TTC549 (cell line): ENCODE data around the gene NTN1.
"Not testable (repeated sequence)": the region's sequence is repeated elsewhere in the genome, so short reads cannot be mapped to it uniquely, and the experiment has no call there.

Experiments
- FAIRE-seq: peaks from 2 replicates; lab custom pipeline; 2012; peaks lifted over from hg19 to GRCh38; lab: Jason Lieb, UNC

Gene NTN1

DNA sequence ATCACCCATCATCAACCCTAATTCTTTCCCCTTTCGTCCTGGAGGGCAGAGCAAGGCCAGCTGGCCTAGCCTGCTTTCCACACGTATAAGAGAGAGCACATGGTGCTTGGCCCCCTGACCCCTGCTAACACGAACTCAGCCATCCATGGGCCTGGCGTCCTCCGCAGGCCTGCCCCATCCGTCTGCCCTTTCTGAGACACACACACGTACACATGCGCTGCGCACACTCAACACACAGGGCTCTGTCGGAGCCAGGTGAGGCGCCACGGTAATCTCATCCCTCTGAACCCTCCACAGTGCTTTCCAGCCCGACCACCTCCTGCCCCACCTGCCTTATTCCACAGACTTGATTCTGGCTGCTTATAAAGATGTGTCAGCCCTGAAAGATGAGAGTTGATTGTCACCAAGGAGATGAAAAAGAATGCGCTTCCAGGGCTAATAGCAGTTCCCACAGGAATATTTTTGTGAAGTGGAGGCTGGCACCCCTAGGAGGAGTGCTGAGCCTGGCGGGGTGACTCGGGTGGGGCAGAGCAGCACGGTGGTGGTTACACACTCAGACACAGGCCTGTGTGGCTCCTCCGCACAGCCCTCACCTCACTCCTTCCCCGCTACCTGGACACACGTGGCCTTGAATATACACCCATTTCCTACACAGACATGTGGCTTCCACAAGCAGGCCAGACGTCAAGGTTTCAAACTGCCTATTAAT lies 228.1 kb downstream of the NTN1 start:
- no peak for FAIRE-seq

DNA sequence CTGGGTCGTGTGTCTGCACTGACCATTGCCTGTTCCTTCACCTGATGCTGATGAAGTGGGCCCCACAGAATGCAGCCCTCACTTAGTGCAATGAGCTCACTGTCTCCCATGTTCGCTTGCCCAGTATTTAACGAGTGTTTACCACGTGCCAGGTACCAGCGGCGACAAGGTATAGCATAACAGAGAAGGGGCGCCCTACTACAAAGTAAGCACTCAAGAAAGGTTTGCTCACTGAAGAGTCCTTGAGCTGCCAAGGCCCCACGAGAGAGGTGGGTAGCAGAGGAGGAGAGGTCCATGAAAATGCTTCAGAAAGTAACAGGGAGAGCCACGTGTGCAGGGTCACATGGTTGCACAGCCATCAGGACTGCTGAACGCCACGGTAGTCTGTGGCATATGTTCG lies 230.0 kb downstream of the NTN1 start:
- FAIRE-seq, result no peak

DNA sequence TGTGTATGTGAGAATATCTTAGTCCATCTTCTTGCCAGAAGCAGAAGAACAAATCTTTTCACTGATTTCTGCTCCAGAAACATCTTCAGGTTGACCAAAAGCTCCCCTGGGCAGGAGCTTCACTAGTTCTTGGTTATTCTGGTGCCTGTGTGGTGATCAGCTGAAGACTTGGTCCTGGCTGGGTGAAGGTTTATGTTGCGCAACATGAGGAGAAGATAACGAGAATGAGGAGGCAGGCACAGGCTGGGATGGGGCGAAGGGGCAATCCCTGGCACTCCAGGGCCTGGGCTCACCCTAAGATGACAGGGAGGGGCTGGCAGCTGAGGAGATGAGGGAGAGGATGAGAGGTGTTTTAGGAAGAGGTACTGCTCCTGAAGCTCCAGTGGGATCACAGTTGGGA lies 232.0 kb downstream of the NTN1 start:
- FAIRE-seq, result no peak

DNA sequence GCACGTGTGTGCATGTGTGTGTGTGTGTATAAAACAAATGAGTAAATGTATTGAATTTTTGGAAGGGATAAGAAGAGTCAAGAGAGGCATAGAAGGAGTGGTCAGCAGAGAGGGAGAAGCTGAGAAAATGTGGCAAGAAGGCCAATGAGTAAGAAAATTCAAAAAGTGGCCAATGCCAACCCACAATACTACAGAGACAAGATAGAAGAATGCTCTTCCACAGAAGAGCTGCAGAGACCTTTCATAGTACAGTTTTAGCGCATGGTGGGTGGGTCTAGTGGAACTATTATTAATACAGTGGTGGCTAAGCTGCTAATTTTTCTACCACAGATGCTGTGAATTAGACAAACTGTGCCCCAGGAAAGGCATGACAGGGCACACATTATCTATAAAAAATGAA lies 233.5 kb downstream of the NTN1 start:
- no peak for FAIRE-seq

DNA sequence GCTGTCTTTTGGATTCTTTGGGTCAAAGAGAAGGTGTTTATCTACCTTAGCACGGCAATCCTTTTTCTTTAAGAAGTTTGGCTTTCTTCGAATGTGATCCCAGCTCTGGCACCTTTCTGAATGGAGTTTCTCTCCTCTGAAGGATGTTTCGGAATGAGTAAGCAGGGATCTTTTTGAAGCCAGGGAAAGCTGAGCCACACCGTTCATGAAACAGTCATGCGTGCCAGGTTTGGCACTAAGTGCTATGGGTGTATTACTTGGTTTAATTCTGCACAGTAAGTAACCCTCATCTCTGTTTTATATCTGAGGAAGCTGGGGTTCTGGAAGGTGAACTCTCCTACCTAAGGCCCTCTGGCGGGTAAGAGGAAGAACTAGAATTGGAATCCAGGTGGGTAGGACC lies 234.5 kb downstream of the NTN1 start:
- FAIRE-seq, result no peak

DNA sequence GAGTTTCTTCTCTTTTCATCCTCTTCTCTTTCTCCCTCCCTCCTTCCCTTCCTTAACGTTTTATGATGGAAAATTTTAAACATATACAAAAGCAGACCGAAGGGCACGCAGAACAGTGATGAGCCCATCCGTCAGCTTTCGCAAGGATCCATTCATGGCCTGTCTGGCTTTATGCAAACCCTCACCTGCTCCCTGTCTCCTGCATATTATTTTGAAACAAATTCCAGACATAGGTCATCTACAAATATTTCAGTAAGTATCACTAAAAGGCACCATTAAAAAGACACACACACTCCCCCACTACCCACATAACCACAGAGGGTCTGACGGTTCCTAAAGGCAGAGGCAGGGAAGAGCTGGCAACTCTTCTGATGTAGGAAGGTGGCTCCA lies 235.0 kb downstream of the NTN1 start:
- FAIRE-seq, result no peak

DNA sequence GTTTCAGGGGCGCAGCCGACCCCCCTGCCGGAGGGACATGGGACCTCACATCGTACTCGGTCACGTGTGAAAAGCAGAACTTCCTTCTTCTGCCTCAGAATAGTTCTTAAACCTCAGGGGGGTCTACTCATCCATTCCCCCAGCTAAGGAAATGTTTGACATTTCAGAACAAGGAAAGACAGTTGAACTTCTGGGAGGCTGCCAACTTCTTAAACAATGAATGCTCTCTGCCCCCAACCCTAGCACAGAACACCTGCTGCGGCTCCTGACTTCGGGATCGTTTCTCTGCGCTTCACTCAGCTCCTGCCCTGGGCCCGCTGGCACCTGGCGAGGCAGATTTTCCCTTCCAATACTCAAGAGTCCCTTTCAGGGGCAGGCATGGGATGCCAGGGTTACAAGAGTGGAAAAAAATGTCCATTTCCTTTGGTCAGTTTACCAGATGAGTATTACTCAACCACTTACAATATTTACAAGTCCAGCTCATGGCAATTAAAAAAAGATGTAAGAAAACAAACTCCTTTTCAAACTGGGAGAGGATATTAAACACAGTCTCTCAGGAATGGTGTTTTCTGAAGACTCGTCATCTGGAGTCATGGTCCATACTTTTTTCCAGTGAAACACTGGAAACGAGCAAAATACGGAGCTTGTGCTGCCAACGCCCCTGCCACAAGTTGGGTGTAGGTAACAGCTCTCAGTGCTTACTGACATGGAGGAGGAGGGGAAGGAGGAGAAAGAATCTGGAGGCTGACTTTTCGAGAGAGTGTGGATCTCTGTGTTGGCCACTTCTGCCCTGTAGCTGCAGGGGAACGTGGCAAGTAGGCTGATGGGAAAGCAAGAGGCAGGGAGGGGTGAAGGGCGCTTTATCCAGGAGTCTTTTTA lies 235.7 kb downstream of the NTN1 start:
- no peak for FAIRE-seq

DNA sequence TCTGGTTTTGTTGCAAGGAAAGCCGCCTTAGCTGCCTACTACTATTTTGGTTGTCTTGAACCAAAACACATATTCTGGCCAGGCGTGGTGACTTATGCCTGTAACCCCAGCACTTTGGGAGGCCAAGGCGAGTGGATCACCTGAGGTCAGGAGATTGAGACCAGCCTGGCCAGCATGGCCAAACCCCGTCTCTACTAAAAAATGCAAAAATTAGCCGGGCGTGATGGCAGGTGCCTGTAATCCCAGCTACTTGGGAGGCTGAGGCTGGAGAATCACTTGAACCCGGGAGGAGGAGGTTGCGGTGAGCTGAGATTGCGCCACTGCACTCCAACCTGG lies 236.3 kb downstream of the NTN1 start:
- not testable (repeated sequence) for FAIRE-seq

DNA sequence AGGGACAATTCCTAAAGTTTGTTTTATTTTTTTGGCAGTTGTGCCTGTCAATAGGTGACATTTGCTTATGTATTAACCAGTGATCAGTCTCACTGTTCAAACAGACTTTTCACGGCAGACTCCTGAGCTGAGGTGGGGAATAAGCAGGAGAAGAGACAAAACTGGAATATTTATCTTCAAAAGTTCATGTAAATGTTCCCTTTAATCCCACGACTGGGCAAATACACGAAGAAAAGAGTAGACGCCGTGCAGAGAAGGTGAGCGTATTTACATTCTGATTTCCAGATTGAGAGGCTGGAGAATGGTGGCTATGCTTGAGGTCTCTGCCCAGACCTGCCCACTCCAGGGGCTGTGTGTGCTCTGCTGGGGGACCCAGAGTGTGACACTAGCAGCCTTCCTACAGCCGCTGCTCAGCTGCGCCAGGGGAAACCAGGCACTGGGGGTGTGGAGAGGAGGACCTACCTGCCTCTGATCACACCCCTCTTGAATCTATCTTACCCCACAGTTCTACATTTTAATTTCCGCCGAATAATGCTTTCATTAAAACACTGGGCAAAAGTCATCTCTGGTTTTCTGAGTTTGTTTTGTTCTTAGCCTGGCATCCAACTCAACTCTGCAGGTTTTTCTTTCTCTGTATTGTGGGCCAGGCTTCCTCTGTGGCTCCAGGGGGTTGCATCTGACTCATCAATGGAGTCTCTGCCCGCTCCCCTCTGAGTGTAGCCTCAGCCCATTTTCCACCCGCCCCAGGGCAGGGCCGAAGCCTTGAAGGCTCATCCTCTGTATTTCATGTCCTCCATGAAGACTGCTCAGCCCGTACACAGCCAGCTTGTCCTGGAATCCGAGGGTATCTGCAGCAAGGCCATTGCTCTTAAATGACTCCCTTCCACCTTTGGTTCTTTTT lies 237.1 kb downstream of the NTN1 start:
- FAIRE-seq, result no peak

DNA sequence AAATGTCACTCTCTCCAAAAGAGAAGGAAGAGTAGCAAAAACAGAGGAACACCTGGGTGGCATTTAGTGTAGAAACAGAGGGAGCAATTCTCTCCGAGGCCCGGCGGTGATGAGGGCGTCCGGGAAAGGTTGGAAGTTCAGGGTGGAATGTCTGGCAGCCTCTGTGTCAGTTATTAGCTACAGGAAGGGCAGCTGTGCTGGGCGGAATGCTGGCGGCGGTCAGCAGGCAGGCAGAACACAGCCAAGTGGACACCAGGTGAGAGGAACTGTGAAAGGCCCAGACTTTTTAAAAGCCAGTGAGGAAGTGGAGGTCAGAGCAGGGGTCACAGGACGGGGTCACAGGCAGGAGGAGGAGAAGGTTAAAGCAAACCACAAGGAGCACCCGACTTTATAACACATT lies 238.1 kb downstream of the NTN1 start:
- no peak for FAIRE-seq

DNA sequence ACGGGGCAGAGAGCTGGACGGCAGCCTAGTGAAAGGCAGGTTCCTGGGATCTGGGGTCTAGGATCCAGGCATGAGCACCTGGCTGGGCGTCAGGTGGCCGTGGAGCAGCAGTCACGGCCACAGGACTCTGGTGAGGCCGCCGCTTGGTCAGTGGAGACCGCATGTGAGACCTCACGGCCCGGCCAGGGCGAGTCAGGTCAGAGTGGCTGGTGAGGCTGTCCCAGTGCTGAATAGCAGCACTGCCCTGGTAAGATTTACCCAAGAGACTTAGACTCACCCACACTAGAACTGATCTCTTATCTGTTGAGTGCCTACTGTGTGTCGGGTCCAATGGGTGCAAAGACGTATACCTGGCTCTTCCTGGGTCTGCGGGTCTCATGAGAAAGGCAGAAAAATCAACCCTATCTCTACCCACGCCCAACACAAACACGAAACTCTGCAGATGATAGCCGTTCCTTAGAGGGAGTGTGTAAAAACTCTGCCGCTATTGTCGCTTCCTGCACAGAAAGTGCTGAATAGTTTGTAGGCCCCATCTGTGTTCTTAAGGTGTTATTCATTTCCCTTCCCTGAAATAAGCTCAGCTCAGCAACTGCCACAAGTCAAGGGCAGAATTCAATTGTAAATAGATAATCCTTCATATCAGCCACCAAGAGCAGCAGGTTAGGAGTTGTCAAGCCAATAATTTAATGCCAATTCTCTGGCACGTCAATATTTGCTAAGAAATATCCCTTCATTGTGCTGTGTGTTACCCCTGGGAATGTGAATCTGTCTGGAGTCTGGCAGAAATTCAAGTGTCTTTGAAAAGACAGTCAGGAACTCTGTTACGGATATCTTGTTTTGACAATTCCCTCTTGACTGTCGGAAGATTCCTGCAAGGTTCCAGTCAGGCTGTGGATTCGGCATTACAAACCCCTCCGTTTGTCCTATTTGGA lies 240.0 kb downstream of the NTN1 start:
- FAIRE-seq, result no peak

DNA sequence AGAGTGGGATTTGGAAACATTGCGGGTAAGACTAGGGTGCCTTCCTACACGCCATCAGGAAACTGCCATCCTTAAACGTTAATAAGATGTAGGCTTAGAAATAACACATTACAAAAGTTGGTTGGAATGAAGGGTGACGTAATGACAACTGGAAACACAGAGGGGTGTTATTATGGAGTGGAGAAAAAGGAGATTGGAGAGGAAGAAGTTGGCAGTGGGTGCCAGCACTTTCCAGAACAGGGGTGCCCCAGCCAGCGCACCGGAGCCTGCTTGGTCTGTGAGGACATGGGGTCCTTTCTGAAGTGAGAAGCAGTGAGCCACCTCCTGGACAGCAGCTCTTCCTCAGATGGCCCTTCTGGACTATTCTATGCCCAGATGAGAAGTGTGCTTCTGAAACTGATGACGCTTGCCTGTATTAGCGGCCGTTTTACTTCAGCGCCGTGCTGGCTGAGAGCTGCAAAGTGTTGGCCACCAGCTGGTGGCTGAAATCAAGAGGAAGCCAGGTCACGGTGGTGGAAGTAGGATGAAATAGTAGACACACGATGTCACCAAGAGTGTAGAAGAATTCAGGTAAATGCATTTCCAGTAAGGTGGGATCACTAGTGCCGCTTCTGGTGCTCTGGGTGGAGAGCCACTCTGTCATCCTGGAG lies 244.8 kb downstream of the NTN1 start:
- FAIRE-seq, result no peak

DNA sequence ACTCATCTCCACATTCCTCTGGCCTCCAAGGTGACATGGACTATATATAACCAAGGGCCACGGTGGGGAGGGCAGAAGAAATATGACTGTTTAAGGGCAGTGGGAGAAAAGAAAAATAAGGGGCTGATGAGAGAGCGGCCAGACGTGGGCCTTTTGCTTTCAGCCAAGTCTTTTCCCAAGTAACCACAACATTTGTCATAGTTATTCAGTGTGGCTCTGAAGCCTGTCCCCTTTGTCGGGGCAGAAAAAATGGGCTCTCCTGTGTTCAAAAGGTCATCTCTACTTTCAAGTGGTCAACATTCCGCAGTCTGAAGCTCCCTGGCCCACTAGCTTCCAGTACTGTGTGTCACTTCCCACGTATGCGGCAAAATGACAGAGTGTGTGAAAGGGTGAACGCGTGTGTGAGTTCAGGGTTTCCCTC lies 245.4 kb downstream of the NTN1 start:
- no peak for FAIRE-seq

DNA sequence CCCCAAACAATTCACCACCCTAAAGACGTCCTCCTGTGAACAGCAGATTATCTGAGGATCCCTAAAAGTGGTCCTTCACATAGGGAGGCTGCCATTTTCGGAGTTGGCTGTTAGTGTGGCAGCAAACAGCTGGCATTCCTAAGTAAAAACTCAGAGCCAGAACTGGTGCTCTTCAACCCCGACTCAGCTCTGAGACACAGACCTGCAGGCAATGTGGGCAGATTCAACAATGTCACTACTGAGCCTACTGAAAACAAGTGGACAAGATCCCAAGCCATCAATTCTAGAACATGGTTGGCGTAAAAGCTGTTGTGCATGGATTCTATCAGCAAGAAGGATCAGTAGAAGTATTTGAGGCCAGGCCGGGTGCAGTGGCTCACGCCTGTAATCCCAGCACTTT lies 247.2 kb downstream of the NTN1 start:
- no peak for FAIRE-seq

DNA sequence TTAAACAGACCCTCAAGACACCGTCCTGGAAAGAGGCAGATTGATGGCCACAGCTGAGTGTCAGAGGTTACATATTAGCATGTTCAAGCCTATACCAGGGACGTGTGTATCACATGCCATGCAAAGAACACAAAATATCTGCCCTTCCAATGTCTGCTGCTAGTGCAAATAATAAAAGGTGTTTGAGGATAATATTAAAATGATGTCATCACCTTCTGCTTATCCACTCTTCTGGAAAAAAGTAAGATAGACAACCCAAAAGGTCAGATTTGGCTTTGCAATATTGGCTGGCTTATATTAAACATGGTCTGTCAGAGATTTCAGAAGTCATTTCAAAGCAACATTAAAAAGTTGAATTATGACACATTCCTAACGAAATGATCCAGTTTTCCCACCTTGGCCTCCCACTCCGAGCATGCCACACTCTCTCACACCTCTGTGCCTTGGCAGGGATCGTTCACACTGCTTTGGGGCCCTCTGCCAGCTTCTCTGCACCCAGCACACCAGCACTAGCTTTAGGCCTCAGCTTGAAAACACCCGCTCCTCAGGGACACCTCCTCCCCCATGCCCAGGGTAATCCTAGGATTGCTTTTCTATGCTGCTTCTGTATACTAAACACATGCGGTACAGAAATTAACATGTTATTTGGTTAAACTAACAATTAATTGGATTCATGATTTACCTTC lies 248.2 kb downstream of the NTN1 start:
- FAIRE-seq, result no peak

DNA sequence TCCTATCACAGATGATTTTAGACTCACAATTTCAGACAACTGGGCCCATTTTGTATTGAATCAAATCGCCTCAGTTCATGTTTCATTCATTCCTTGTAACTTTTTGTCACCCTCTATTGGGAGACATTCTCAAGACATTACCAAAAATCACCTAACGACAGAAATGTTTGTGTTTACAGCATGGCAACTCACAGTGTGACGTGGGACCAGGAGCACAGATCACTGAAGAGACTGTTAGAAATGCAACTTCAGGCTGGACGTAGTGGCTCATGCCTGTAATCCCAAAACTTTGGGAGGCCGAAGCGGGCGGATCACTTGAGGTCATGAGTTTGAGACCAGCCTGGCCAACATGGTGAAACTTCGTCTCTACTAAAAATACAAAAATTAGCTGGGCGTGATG lies 249.6 kb downstream of the NTN1 start:
- FAIRE-seq, result no peak

DNA sequence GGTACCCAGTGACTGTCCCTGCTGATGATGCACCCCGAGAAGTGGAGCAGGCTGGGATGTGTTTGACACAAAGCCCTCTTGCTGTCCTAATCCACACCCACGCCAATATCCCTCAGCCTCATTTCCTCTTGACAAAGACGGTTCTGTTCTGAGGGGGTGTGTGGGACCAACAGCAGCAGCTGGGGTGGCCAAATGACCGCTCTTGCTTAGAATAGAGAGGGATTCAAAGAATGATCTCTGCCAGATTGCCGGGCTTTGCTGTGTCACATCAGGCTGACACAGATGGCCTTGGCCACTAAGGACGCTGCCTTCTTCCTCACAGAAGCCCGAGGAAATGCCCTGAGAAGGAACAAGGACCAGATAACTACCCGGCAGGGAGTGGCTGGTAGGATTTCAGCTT lies 250.7 kb downstream of the NTN1 start:
- FAIRE-seq, result no peak

DNA sequence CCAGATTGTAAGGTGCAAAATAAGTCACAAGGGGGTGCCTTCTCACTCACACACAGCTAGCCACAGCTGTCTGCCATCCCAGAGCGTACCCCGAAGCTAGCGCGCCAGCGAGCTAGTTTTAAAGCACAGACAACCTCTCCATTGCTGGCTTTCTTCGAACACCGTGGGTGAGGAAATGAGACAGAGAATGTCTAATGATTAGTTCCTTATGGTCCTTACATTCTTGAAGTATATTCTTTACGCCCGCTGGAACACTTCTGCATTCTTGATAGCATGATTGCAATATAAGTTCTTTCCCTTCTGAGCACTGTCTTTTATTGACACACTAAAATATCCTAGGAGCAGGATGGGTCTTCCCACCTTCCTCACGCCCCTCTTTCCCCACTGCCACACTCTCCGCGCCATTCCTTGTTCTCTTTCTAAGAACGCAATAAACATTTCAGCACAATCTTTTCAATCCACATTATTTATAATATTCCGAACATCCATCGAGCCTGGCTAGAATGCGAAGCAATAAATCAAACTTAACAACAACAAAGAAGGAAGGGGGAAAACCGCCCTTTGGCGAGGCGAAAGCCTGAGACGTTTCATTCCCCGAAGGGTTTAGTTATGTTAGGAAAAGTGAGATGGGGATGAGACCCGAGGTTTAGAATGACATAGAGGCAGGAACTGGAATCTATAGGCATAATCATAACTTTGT lies 251.3 kb downstream of the NTN1 start:
- no peak for FAIRE-seq

DNA sequence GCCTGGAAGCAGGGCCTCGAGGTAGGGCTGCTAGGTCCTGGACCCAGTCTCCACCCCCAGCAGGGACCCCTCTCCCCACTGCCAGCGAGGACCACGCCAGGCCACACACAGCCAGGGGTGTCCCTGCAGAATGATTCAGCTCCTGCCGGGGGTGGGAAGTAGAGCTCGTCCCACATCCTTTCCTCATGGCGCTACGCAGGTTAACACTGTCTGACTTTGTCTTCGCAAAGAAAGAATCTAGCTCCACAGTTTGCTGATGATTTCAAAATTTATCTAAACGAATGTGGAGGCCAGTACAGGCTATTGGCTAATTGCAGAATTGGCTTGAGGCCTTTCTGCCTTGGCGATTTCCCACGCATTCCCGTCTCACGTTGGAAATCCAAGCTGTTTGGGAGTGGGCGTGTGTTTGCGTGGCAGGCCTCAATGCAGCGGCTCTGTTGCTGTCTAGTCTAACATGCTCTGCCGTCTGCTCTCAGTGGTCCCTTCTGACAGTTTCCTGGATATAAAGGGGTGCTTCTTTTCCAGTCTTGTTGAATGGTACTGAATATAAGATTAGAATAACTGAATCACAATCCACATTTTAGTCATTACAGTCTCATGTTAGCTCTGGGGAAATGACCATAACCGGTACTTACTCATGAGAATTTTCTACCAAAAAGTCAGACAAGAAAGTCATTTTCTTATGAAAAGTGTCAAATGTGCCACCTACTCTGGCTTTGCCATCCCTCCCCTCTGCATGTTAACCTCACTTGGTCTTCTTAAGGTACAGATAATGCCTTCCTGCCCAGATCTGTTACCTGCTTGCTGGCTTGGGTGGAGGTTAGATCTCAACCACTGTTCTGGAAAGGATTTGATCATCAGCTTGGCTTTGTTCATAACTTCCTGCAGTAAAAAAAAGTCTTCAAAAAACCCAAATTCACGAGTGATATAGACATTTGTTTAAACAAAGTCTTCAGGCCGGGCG lies 252.4 kb downstream of the NTN1 start:
- FAIRE-seq, result no peak
